CD4-positive, alpha-beta memory T cell (primary cell): Measurements from ENCODE around the gene HLA-DOB. TPM values are rescaled to one million over a fixed set of nuclear protein-coding genes. Genes with fewer than 3 reads are reported as not detected.

Experiments used
- CTCF ChIA-PET: fragments of 350-600 bp; sonication (Branson Sonifier 250); formaldehyde crosslinking; loops from one replicate; lab custom pipeline; 2021; ENCODE audit warnings: inconsistent platforms; ENCODE audit not compliant: partially characterized antibody; lab: Charles Lee
- POLR2A ChIA-PET: fragments of 350-600 bp; sonication (Branson Sonifier 250); formaldehyde crosslinking; loops from one replicate; lab custom pipeline; 2021; ENCODE audit not compliant: partially characterized antibody; lab: Charles Lee
- DNase-seq, 5 donors: peaks; one replicate each; pipeline versions ENCODE4 v3.0.0 to v3.0.0-alpha.2; 2020 to 2022; ENCODE audit warnings: mixed read lengths in 1 of 5
- H3K27ac ChIP-seq: one replicate; pipeline ENCODE4 v1.7.0; 2013; ENCODE audit warnings: low read depth, low read length
- H3K27me3 ChIP-seq: 2 replicates; pipeline ENCODE4 v1.7.0; 2013; ENCODE audit warnings: mild to moderate bottlenecking, low read length, moderate library complexity; ENCODE audit not compliant: insufficient read depth
- H3K36me3 ChIP-seq: 2 replicates; pipeline ENCODE4 v1.7.0; 2013; ENCODE audit warnings: mild to moderate bottlenecking, low read length, moderate library complexity; ENCODE audit not compliant: insufficient read depth
- H3K4me1 ChIP-seq: 2 replicates; pipeline ENCODE4 v1.7.0; 2013; ENCODE audit warnings: mild to moderate bottlenecking, low read length, moderate library complexity; ENCODE audit not compliant: insufficient read depth
- H3K4me3 ChIP-seq, 2 donors: one replicate each; pipeline ENCODE4 v1.7.0; 2013; ENCODE audit warnings: low read length in 2 of 2, mild to moderate bottlenecking in 1 of 2
- H3K9me3 ChIP-seq, 2 donors: one replicate each; pipeline ENCODE4 v1.7.0; 2013; ENCODE audit warnings: low read length in 2 of 2, control low read depth in 1 of 2; ENCODE audit not compliant: control insufficient read depth in 1 of 2
- H3K27ac Mint-ChIP-seq, 7 donors: one replicate each; pipeline ENCODE4 v1.8.0; 2020 to 2021; ENCODE audit warnings: mixed read lengths in 7 of 7, mild to moderate bottlenecking in 6 of 7, inconsistent platforms in 3 of 7, moderate library complexity in 3 of 7
- H3K27me3 Mint-ChIP-seq, 2 donors: one replicate each; pipeline ENCODE4 v1.8.0; 2020 to 2021; ENCODE audit warnings: mixed read lengths in 2 of 2
- H3K36me3 Mint-ChIP-seq, 2 donors: one replicate each; pipeline ENCODE4 v1.8.0; 2020 to 2021; ENCODE audit warnings: mixed read lengths in 2 of 2, inconsistent platforms in 1 of 2, mild to moderate bottlenecking in 1 of 2
- H3K4me1 Mint-ChIP-seq, 4 donors: one replicate each; pipeline ENCODE4 v1.8.0; 2020 to 2021; ENCODE audit warnings: mixed read lengths in 4 of 4, mild to moderate bottlenecking in 1 of 4
- H3K4me3 Mint-ChIP-seq, 8 donors: one replicate each; pipeline ENCODE4 v1.8.0; 2020 to 2021; ENCODE audit warnings: mixed read lengths in 8 of 8, mild to moderate bottlenecking in 7 of 8, moderate library complexity in 6 of 8, inconsistent platforms in 3 of 8
- H3K9me3 Mint-ChIP-seq, 8 donors: one replicate each; pipeline ENCODE4 v1.8.0; 2020 to 2021; ENCODE audit warnings: mixed read lengths in 8 of 8, mild to moderate bottlenecking in 5 of 8, inconsistent platforms in 3 of 8, moderate library complexity in 1 of 8
- intact Hi-C: fragments of 100-400 bp; cut with micrococcal nuclease; formaldehyde crosslinking; loops from one replicate; pipeline ENCODE4 v1.15.1; 2023
- polyA plus RNA-seq, 2 donors: library from polyadenylated mRNA; unstranded; fragments of 300-500 nt; fragmentation: Illumina TruSeq; gene quantifications; one replicate each; pipeline ENCODE4 v1.2.3, GENCODE V29; 2021
- total RNA-seq, 2 experiments: library from RNA; stranded (reverse); gene quantifications; one replicate each; pipeline ENCODE4 v1.2.3, GENCODE V29; 2021

Gene HLA-DOB
- total and polyA plus RNA-seq, 4 experiments from 2014 or later = 0.22 to 2.8 (median 0.86) TPM

DNA sequence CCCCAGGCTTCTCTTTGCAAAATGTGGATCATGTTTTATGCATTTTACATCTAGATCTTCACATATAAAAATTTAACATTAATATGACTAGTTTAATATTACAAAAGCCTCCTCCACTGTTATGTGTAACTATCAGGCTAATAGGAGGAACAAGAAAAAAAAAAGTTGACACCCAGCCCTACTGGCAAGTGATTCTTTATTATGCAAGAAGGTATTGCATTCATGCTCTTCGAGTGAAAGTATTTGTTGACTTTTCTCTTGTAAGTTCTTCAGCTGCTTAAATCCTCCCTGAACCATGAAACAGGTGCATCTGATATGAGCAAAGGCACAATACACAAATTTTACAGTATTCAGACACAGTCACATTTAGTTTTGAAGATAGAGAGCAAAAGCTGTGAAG, 52.8 kb downstream of the HLA-DOB start:
- CTCF ChIA-PET = interaction anchor here (1.2 kb wide), 1 partner anchor 519 kb away, joined by 3 read pairs; no protein-coding TSS in a partner anchor
- no peak for DNase-seq
- no peak overlapping the region for H3K27ac Mint-ChIP-seq
- no peaks in the 10 kb centered on the region for H3K9me3 ChIP-seq
- H3K27me3 Mint-ChIP-seq = peaks cover 34 to 54% of the 10 kb centered on the region in 2 donors
- intact Hi-C loops = no loop called here
- H3K36me3 Mint-ChIP-seq = no peaks in the 10 kb centered on the region
- H3K27me3 ChIP-seq = peaks cover 13% of the 10 kb centered on the region
- no peak overlapping the region for H3K27ac ChIP-seq
- H3K4me1 Mint-ChIP-seq = peaks cover 0 to 2% (median 0%) of the 10 kb centered on the region in 4 donors
- POLR2A ChIA-PET = no interaction called here
- H3K9me3 Mint-ChIP-seq = no peaks in the 10 kb centered on the region
- H3K4me1 ChIP-seq = no peaks in the 10 kb centered on the region
- no peak overlapping the region for H3K4me3 ChIP-seq
- no peak overlapping the region for H3K4me3 Mint-ChIP-seq
- no peaks in the 10 kb centered on the region for H3K36me3 ChIP-seq

DNA sequence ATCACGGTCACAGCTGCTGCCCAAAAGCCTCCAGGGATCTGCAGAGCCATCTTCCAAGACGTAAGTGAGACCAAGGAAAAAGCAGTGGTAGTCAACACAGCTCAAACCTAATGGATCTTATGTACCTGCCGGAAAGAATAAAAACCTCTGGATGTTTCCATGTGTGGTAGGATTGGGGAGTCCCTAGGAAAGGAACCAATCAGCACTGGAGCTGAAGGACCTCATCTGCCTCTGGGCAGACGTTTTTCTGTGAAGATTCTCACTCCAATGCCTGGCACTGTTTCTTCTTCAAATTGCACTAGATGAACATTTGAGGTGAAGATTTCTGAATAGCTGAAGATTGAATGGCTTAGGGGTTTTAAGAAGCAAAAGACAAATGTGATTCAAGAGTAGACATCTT, 53.4 kb downstream of the HLA-DOB start, which contains the start of gene HLA-DQB2:
Gene HLA-DQB2 (minus strand): TSS at position 112 of the 400 bp plus-strand sequence. CDS start 62 bp downstream, at position 50.
- CTCF ChIA-PET = interaction anchor here (1.2 kb wide), 1 partner anchor 518 kb away, joined by 3 read pairs; no protein-coding TSS in a partner anchor
- Histone ChIP-seq H3K36me3 (no peaks in the 10 kb centered on the region), H3K9me3 (no peaks in the 10 kb centered on the region), H3K27ac (no peak within 1 kb of the TSS), H3K27me3 (peaks cover 13% of the 10 kb centered on the region), H3K4me3 (no peak within 1 kb of the TSS), H3K4me1 (no peaks in the 10 kb centered on the region)
- H3K27ac Mint-ChIP-seq = no peak within 1 kb of the TSS
- no peak within 1 kb of the TSS for H3K4me3 Mint-ChIP-seq
- H3K4me1 Mint-ChIP-seq = peaks cover 0 to 2% (median 0%) of the 10 kb centered on the region in 4 donors
- H3K36me3 Mint-ChIP-seq = no peaks in the 10 kb centered on the region
- no peak for DNase-seq
- H3K27me3 Mint-ChIP-seq = peaks cover 30 to 53% of the 10 kb centered on the region in 2 donors
- no peaks in the 10 kb centered on the region for H3K9me3 Mint-ChIP-seq
- intact Hi-C loops = no loop called here
- POLR2A ChIA-PET = no interaction called here

Other genes with a start within 250 kb of the HLA-DOB start
- gene HLA-DRB1, start 227.2 kb downstream of the HLA-DOB start, total RNA-seq = 10 to 100 TPM; 14.2 to 14.3 TPM
- 10 to 100 TPM in 1 of 2 donors, 1 to 10 TPM in 1; 6.9 to 31.6 TPM for gene HLA-DRB1, start 227.2 kb downstream of the HLA-DOB start, polyA plus RNA-seq
- 1 to 10 TPM; 5.8 to 6.7 TPM for gene HLA-DQA1, start 179.6 kb downstream of the HLA-DOB start, total RNA-seq
- 1 to 10 TPM in 1 of 2 donors, not detected in 1; 4.7 TPM for gene HLA-DQA1, start 179.6 kb downstream of the HLA-DOB start, polyA plus RNA-seq
- gene HLA-DQB1, start 150.3 kb downstream of the HLA-DOB start, total RNA-seq = 1 to 10 TPM; 6.3 to 9.9 TPM
- 10 to 100 TPM in 1 of 2 donors, 1 to 10 TPM in 1; 1.4 to 11.1 TPM for gene HLA-DQB1, start 150.3 kb downstream of the HLA-DOB start, polyA plus RNA-seq
- not detected for gene HLA-DQA2, start 75.6 kb downstream of the HLA-DOB start, total RNA-seq
- gene HLA-DQA2, start 75.6 kb downstream of the HLA-DOB start, polyA plus RNA-seq = under 1 TPM in 1 of 2 donors, not detected in 1; 0.77 TPM
- gene HLA-DQB2, start 53.5 kb downstream of the HLA-DOB start, total RNA-seq = not detected
- gene HLA-DQB2, start 53.5 kb downstream of the HLA-DOB start, polyA plus RNA-seq = 1 to 10 TPM in 1 of 2 donors, not detected in 1; 2.9 TPM
- 100 to 1,000 TPM; 106 to 112 TPM for gene TAP2, start 21.7 kb upstream of the HLA-DOB start, total RNA-seq
- gene TAP2, start 21.7 kb upstream of the HLA-DOB start, polyA plus RNA-seq = 10 to 100 TPM; 11.0 to 16.5 TPM
- 100 to 1,000 TPM; 134 to 138 TPM for gene PSMB8, start 27.0 kb upstream of the HLA-DOB start, total RNA-seq
- 100 to 1,000 TPM; 363 to 426 TPM for gene PSMB8, start 27.0 kb upstream of the HLA-DOB start, polyA plus RNA-seq
- gene TAP1, start 36.7 kb upstream of the HLA-DOB start, total RNA-seq = 100 to 1,000 TPM; 136 to 141 TPM
- 100 to 1,000 TPM; 300 to 324 TPM for gene TAP1, start 36.7 kb upstream of the HLA-DOB start, polyA plus RNA-seq
- 100 to 1,000 TPM; 141 to 144 TPM for gene PSMB9, start 37.2 kb upstream of the HLA-DOB start, total RNA-seq
- gene PSMB9, start 37.2 kb upstream of the HLA-DOB start, polyA plus RNA-seq = 100 to 1,000 TPM; 501 to 763 TPM
- 1 to 10 TPM; 7.9 to 8.1 TPM for gene HLA-DMB, start 124.0 kb upstream of the HLA-DOB start, total RNA-seq
- gene HLA-DMB, start 124.0 kb upstream of the HLA-DOB start, polyA plus RNA-seq = 10 to 100 TPM in 1 of 2 donors, 1 to 10 TPM in 1; 7.6 to 15.5 TPM
- 10 to 100 TPM in 1 of 2 experiments, 1 to 10 TPM in 1; 8.5 to 10.2 TPM for gene HLA-DMA, start 136.1 kb upstream of the HLA-DOB start, total RNA-seq
- 10 to 100 TPM in 1 of 2 donors, 1 to 10 TPM in 1; 8.1 to 26.0 TPM for gene HLA-DMA, start 136.1 kb upstream of the HLA-DOB start, polyA plus RNA-seq
- gene BRD2, start 151.6 kb upstream of the HLA-DOB start, total RNA-seq = 100 to 1,000 TPM; 375 to 378 TPM
- 10 to 100 TPM; 13.7 to 87.8 TPM for gene BRD2, start 151.6 kb upstream of the HLA-DOB start, polyA plus RNA-seq
- 1 to 10 TPM in 1 of 2 experiments, under 1 TPM in 1; 0.69 to 1.4 TPM for gene HLA-DOA, start 192.6 kb upstream of the HLA-DOB start, total RNA-seq
- gene HLA-DOA, start 192.6 kb upstream of the HLA-DOB start, polyA plus RNA-seq = 1 to 10 TPM in 1 of 2 donors, not detected in 1; 1.8 TPM